SJCRH30 (cell line): ENCODE data around the gene YTHDF1. TPM values are rescaled to one million over a fixed set of nuclear protein-coding genes. Genes with fewer than 3 reads are reported as not detected.
A peak's percentile ranks its signal among the peaks of the same experiment; 100 is the strongest.

Experiments
- DNase-seq, 2 experiments: peaks; one replicate each; pipeline ENCODE4 v3.0.0-alpha.2; 2015 to 2020
- H3K27ac ChIP-seq: fragments of 250-450 bp; sonication (Bioruptor Pico); 2 replicates; pipeline ENCODE4 v1.5.1; 2020; ENCODE audit warnings: mild to moderate bottlenecking, moderate library complexity
- H3K27me3 ChIP-seq: fragments of 250-450 bp; sonication (Bioruptor Pico); 2 replicates; pipeline ENCODE4 v1.5.1; 2020; ENCODE audit warnings: mild to moderate bottlenecking, moderate library complexity
- H3K36me3 ChIP-seq: fragments of 250-450 bp; sonication (Bioruptor Pico); 2 replicates; pipeline ENCODE4 v1.5.1; 2020; ENCODE audit warnings: mild to moderate bottlenecking, moderate library complexity
- H3K4me1 ChIP-seq: fragments of 250-450 bp; sonication (Bioruptor Pico); 2 replicates; pipeline ENCODE4 v1.5.1; 2020; ENCODE audit warnings: mild to moderate bottlenecking, moderate library complexity
- H3K4me3 ChIP-seq: fragments of 250-450 bp; sonication (Bioruptor Pico); 2 replicates; pipeline ENCODE4 v1.5.1; 2020; ENCODE audit warnings: mild to moderate bottlenecking, moderate library complexity
- H3K9me3 ChIP-seq: fragments of 250-450 bp; sonication (Bioruptor Pico); replicated peaks from 2 replicates; pipeline ENCODE4 v1.5.1; 2020; ENCODE audit warnings: mild to moderate bottlenecking, moderate library complexity
- total RNA-seq: library from RNA; depleted of rRNA; stranded (reverse); fragments of >200 nt; shearing (Covaris generic); gene quantifications from 2 replicates; pipeline ENCODE4 v1.2.3, GENCODE V29; 2014

YTHDF1 gene
- total RNA-seq, 1 experiment from 2014 or later: 84.4 TPM

DNA sequence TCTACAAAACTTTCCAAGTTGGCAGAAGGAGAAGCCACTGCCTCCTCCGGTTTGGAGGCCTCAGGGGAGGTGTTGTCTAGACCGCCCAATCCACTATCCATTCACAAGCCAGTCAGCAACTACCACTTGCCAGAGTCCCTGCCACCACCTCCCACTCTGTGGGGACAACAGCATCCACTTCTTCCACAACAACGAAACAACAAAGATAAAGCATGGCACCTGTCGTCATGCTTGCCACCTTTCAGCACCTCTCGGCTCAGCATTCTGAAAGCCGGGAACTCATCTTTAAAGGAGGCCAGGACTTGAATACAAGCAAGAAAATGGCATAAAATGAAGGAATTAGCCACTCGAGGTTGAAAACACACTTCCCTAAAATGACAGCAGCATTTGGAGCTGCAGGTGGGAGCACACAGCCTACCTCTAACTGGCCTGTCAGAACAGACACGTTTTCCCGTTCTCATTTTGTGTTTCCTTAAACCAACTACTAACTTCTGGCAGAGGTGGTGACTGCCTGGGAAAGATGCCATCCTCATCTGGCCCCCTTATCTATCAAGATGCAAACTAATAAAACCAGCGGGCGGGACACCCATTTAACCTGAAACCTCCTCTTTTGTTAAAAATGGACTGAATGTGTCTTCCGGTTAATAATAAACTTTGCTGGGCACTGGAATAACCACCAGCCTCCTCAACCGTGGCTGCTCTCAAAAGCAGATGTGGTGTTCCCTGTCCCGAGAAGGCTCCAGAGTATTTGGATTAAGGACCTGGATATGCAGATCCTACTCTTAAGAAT is 21.7 kb downstream of the YTHDF1 start:
- Histone ChIP-seq H3K4me1 (peaks cover 11% of the 10 kb centered on the region), H3K27ac (no peak overlapping the region), H3K36me3 (peaks cover 39% of the 10 kb centered on the region)

DNA sequence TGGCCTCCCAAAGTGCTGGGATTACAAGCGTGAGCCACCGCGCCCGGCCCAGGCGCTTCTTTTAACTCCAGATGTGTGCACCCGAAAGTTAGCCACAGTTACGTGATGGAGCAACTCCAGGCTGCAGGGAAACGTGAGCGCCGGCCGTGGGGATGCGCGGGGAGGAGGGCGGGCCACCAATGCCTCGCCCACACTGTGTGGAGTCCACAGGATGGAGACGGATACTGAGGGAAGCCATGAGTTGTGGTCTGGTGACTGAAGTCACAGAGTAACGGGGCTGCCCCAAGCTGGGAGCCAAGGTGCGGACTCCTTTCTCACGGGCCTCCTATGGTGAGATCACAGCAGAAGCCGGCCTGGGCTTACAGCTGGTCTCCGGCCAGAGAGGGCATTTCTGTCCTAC is 23.2 kb downstream of the YTHDF1 start:
- peaks cover 8% of the 10 kb centered on the region for H3K4me1 ChIP-seq
- H3K4me3 ChIP-seq: no peak overlapping the region
- H3K36me3 ChIP-seq: peaks cover 24% of the 10 kb centered on the region
- H3K27ac ChIP-seq: no peak overlapping the region
- no peaks in the 10 kb centered on the region for H3K9me3 ChIP-seq
- H3K27me3 ChIP-seq: no peaks in the 10 kb centered on the region
- no peak for DNase-seq

More for the DNA sequence above, 21.7 kb downstream of the YTHDF1 start:
- Histone ChIP-seq H3K9me3 (no peaks in the 10 kb centered on the region), H3K27me3 (no peaks in the 10 kb centered on the region), H3K4me3 (no peak overlapping the region)
- DNase-seq: no peak

DNA sequence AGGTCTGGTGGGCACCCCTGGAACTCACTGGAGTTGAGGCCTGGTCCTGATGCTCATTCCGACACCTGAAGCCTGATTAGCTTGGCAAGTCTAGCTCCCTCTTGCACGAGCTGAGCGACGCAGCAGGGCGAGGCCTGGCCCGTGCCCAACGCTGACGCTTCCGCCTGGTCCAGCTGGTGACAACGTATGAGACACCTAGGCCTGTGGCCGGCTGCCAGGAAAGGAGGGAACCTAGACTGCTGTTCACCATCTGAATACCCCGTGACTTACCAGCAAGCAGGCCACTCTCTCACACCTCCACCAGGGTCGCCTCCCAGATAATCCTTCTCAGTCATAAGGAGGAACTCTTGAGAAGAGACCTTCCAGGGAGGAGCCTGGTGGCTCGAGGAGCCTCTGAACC is 24.5 kb downstream of the YTHDF1 start:
- Histone ChIP-seq H3K27ac (no peak overlapping the region), H3K36me3 (peaks cover 18% of the 10 kb centered on the region), H3K4me3 (no peak overlapping the region), H3K27me3 (no peaks in the 10 kb centered on the region), H3K4me1 (no peaks in the 10 kb centered on the region), H3K9me3 (no peaks in the 10 kb centered on the region)
- DNase-seq: peak in 1 of 2 experiments; percentile 37

DNA sequence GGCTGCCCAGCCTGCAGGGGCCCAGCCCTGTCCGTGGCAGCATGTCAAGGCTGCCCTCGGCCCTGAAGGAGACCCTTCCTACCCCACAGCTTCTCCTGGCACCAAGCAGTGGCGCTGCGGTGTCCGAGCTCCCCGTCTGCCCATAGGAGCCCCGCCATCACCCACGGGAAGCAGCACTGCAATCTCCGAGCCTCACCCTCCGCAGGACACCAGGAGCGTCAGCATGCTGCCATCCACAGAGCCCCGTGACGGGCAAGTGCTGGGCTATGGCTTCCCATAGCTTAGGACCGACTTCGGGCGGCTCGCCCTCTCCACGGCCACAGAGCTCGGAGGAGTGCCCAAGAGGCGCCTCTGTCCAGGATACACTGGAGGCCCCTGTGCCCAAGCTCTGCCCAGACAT is 25.1 kb downstream of the YTHDF1 start:
- Histone ChIP-seq H3K4me3 (no peak overlapping the region), H3K27ac (no peak overlapping the region), H3K27me3 (no peaks in the 10 kb centered on the region), H3K36me3 (peaks cover 12% of the 10 kb centered on the region), H3K4me1 (no peaks in the 10 kb centered on the region), H3K9me3 (no peaks in the 10 kb centered on the region)
- no peak for DNase-seq

DNA sequence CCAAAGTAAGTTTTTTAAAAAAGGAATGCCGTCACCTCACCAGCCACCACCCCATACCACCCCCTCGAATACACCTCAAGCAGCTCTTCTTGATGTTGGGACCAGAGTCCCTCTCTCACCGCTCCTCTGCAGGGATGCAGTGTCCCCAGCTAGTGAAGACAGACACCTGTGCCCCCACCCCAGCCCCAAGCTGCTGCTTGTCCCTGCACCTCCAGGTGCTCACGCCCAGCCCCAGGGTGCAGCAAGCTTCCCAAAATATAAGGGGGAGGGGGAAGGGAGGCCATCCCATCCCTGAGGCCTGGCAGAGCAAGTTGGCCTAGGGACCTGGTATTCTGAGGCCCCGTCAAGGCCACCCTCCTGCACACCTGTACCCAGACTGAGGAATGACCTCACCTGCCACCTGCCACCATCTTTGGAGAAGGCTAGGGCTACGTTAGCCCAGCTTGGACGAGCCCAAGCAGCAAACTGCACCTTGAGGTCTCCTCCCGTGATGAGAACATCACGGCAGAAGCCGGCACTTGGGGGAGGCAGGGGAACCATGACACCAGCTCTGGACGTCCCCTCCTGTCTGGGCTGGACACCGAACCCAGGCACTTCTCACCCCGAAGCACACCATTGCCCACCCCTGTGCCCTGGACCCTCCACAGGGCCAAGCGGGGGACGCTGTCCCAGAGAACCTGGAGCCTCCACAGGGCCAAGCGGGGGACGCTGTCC is 25.9 kb downstream of the YTHDF1 start:
- no peaks in the 10 kb centered on the region for H3K9me3 ChIP-seq
- H3K36me3 ChIP-seq: peaks cover 4% of the 10 kb centered on the region
- H3K27me3 ChIP-seq: no peaks in the 10 kb centered on the region
- no peak for DNase-seq
- H3K27ac ChIP-seq: no peak overlapping the region
- H3K4me3 ChIP-seq: no peak overlapping the region
- H3K4me1 ChIP-seq: no peaks in the 10 kb centered on the region

DNA sequence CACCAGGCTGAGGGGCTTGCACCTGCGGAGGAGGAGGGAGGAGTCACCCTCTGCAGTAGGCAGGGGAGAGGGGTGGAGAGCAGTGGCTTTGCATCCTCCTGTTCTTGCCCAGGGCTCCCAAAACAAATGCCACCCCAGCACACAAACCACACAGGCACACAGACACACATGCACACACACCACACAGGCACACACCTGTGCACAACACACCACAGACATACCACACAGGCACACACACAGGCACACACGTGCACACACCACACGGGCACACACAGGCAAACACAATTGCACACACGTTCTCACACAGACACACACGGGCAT is 26.6 kb downstream of the YTHDF1 start:
- no peak overlapping the region for H3K4me3 ChIP-seq
- H3K27ac ChIP-seq: no peak overlapping the region
- no peaks in the 10 kb centered on the region for H3K36me3 ChIP-seq
- no peaks in the 10 kb centered on the region for H3K4me1 ChIP-seq
- H3K9me3 ChIP-seq: no peaks in the 10 kb centered on the region
- no peak for DNase-seq
- no peaks in the 10 kb centered on the region for H3K27me3 ChIP-seq

DNA sequence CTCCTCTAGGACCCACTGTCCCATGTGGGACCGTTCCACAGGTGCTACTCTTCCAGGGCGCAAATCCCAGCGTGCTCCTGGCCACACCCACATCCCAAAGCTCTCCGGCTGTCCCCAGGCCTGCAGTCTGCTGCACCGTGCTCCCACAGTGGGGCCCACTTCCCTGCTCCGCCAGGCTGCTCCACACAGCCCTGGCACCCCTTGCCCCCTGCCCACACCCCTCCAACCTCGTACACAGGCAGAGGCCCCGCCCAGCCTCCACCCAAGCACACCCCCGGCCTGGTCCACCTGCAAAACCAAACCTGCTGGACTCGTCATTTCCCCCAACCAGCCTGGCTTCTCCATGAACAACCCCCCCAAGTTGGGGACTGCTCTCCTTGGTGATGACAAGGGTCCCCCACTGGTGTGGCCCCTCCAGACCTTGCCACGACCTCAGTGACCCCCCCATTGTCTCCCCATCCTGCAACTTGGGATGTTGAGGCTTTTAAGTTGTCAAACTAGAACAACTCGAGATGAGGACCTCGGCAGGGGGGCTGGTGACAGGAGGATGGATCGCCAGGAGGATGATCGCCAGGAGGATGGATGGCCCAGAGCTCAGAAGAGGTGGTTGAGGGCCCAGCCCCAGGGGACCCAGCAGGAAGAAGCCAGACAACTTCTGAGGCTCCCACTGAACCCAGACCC is 27.1 kb downstream of the YTHDF1 start:
- no peak overlapping the region for H3K4me3 ChIP-seq
- DNase-seq: no peak
- H3K9me3 ChIP-seq: no peaks in the 10 kb centered on the region
- H3K4me1 ChIP-seq: no peaks in the 10 kb centered on the region
- no peaks in the 10 kb centered on the region for H3K27me3 ChIP-seq
- no peak overlapping the region for H3K27ac ChIP-seq
- no peaks in the 10 kb centered on the region for H3K36me3 ChIP-seq

DNA sequence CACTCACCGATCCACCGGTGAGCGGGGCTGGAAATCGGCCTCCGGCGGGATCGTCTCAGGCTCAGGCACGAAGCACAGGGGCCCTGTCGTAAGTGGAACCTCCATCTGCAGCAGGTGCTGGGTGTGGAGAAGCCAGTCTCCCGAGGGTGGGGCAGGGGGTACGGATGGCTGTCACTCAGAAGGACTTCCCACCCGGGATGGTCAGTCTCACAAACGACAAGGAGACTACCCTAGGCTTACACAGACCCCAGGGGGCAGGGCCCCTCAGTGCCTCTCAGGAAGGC is 27.8 kb downstream of the YTHDF1 start:
- Histone ChIP-seq H3K9me3 (no peaks in the 10 kb centered on the region), H3K4me3 (no peak overlapping the region), H3K27ac (no peak overlapping the region), H3K36me3 (no peaks in the 10 kb centered on the region), H3K27me3 (no peaks in the 10 kb centered on the region), H3K4me1 (no peaks in the 10 kb centered on the region)
- DNase-seq: no peak

DNA sequence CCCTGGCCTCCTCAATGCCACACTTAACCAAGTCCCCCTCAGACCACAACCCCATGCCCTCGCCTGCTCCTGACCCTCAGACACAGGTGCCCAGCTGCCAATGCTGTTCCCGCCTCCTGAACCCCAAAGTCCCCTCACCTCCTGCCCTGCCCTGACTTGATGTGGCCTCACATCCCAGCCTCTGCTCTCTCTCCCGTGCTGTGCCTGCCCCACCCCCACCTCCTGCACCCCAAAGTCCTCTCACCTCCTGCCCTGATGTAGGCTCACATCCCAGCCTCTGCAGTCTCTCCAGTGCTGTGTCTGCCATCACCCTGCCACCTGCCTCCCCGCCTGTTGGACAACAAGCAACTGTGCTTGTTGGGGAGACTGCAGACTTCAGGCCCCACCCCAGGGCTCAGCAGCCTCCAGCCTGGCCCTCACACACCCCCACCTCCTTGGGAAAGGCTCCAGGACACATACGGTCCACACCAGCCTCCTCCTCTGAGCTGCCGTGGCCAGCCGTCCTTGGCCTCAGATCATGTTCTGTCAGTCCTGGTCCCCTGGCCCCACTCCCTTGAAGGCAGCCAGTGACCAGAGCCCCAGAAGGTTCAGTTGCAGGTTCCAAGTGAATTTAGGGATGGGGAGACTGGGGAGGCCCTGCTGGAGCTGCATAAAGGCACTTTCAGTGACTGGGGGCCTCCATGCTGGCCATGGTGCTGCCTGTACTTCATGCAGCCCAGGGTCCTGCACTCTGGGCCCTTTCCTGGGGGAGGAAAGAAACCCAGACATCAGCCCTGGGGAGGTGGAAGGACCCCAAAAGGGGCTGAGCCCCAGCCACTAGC is 28.4 kb downstream of the YTHDF1 start:
- no peak for DNase-seq
- no peak overlapping the region for H3K27ac ChIP-seq
- H3K4me1 ChIP-seq: no peaks in the 10 kb centered on the region
- H3K27me3 ChIP-seq: peaks cover 4% of the 10 kb centered on the region; the same call in 1 of the 2 replicates
- no peak overlapping the region for H3K4me3 ChIP-seq
- H3K36me3 ChIP-seq: no peaks in the 10 kb centered on the region
- no peaks in the 10 kb centered on the region for H3K9me3 ChIP-seq

DNA sequence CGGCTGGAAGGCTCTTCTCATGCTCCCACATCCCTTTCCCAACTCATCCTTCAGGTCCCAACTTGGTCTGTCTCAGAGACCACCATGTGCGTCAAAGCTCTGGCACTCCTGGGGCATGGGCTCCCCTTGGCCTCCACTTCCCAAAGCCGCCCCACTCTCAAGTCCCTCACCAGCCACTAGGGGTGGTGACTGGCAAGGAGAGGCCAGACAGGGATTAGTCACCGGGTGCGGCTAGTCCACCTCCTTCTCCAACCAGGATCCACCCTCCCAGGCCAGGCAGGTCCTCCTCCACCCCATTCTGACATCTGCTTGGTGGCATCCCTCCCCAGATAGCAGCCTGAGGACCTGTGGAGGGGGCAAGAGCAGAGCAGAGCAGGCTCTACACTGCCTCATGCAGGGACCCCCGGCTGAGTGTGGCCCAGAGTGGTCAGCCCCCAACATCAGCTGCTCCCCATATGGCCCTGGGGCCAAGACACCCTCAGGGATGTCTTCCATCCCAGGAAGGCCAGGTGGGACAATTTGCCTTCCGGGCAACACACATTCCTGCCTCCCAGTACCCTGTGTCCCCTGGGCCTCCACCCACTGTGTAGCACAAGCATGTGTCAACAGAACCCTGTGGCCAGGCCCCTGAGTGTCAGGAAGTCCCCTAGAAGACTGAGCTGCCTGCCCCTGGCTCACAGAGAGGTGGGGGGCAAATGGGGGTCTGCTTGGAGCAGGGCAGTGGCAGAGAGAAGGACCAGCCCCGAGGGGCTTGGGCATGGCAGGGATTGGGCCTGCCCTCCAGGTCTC is 29.2 kb downstream of the YTHDF1 start:
- Histone ChIP-seq H3K9me3 (no peaks in the 10 kb centered on the region), H3K27ac (no peak overlapping the region), H3K4me3 (no peak overlapping the region), H3K4me1 (no peaks in the 10 kb centered on the region), H3K36me3 (no peaks in the 10 kb centered on the region), H3K27me3 (peaks cover 5% of the 10 kb centered on the region; the same call in 1 of the 2 replicates)
- DNase-seq: peak in 1 of 2 experiments; percentile 41

DNA sequence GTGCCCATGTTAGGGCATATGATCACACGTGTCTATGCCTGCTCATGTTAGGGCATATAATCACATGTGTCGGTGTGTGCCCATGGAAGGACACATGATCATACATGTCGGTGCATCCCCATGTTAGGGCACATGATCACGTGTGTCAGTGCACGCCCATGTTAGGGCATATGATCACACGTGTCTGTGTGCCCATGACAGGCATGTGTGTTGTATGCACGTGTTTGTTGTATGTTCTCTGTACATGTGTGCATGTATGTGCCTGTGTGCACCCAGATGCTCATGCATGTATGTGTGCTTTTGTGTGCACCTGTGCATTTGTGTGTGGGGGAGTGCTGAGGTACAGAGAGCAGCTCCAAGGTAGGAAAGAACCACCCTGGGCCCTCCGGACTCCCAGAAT is 29.8 kb downstream of the YTHDF1 start:
- Histone ChIP-seq H3K36me3 (no peaks in the 10 kb centered on the region), H3K4me1 (no peaks in the 10 kb centered on the region)

DNA sequence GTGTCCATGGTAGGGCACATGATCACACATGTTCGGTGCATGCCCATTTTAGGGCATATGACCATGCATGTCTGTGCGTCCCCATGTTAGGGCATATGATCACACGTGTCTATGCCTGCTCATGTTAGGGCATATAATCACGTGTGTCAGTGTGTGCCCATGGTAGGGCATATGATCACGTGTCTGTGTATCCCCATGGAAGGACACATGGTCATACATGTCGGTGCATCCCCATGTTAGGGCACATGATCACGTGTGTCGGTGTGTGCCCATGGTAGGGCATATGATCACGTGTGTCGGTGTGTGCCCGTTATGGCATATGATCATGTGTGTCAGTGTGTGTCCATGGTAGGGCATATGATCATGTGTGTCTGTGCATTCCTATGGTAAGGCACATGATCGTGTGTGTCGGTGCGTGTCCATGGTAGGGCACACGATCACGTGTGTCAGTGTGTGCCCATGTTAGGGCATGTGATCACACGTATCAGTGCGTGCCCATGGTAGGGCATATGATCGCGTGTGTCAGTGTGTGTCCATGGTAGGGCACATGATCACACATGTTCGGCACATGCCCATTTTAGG is 30.6 kb downstream of the YTHDF1 start:
- no peak for DNase-seq
- Histone ChIP-seq H3K27ac (no peak overlapping the region), H3K9me3 (no peaks in the 10 kb centered on the region), H3K4me1 (no peaks in the 10 kb centered on the region), H3K36me3 (no peaks in the 10 kb centered on the region), H3K27me3 (peaks cover 16% of the 10 kb centered on the region; the same call in 1 of the 2 replicates), H3K4me3 (no peak overlapping the region)

More for the DNA sequence above, 29.8 kb downstream of the YTHDF1 start:
- Histone ChIP-seq H3K27ac (no peak overlapping the region), H3K27me3 (peaks cover 11% of the 10 kb centered on the region; the same call in 1 of the 2 replicates), H3K9me3 (no peaks in the 10 kb centered on the region), H3K4me3 (no peak overlapping the region)
- DNase-seq: no peak

DNA sequence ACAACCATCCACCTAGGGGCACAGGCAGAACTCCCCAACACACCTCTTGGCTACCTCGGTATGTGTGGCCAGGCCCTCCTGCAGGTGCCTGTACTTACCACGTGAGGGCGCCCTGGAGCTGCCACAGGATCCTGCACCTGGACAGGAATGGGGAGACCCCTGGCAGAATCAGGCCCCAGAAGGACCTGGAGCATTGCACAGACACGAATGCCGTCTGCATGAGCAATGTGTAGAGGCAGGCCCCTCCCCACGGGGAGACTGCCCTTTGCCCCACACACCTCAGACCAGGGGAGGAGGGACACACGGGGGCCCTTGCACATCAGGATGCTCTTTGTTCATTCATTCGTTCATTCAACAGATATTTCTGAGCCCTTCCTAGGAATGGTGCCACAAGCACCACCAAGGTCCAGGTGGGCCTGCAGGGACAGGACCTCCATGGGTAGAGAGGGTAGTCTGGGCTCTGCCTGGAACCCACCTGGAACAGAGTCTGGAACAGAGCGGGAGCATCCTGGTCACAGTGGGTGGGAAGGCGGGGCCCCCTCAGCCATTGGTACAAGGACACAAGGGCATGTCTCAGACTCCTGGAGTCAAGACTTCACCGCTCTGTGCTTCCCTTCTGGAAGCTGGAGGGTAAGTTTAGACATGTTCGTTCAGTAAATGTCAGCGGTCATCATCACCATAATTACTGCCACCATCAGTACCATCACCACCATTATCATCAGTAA is 32.3 kb downstream of the YTHDF1 start:
- Histone ChIP-seq H3K9me3 (no peaks in the 10 kb centered on the region), H3K4me3 (no peak overlapping the region), H3K27ac (no peak overlapping the region), H3K4me1 (no peaks in the 10 kb centered on the region), H3K36me3 (no peaks in the 10 kb centered on the region), H3K27me3 (peaks cover 24% of the 10 kb centered on the region; the same call in 1 of the 2 replicates)
- DNase-seq: peak; percentile 71 to 82
